Measurements from ENCODE around the gene EIF3K. TPM values are rescaled to one million over a fixed set of nuclear protein-coding genes. Genes with fewer than 3 reads are reported as not detected.

Gene EIF3K
- total RNA-seq, 1 experiment from 2014 or later, result 375 TPM

GRCh38 chr19:38583985-38584305 is 35.0 kb upstream of the EIF3K start:
- DNase-seq (ENCODE audit: unreplicated experiment), result no peak
- ChIA-PET CTCF (interaction anchor here (0.7 kb wide), 1 partner anchor 14 kb away, joined by 3 read pairs; no protein-coding TSS in a partner anchor), POLR2A (interaction anchor here (0.6 kb wide), 1 partner anchor 20 kb away, joined by 4 read pairs; no protein-coding TSS in a partner anchor)
- Mint-ChIP-seq H3K9me3 (ENCODE audit: unreplicated experiment) (no peaks in the 10 kb centered on the region), H3K36me3 (ENCODE audit: insufficient read depth, unreplicated experiment) (peaks cover 6% of the 10 kb centered on the region), H3K4me3 (ENCODE audit: unreplicated experiment) (no peak overlapping the region), H3K27me3 (ENCODE audit: insufficient read depth, unreplicated experiment) (no peaks in the 10 kb centered on the region), H3K4me1 (ENCODE audit: insufficient read depth, unreplicated experiment) (peaks cover 8% of the 10 kb centered on the region), H3K27ac (ENCODE audit: low read depth, unreplicated experiment) (no peak overlapping the region)
- BruUV-seq (replicated peaks), result no TSS peak
- TF ChIP-seq CTCF (IDR thresholded peaks at IDR 0.05; ENCODE audit: unreplicated experiment), result no peak
- intact Hi-C loops (cut with micrococcal nuclease), result no loop called here

GRCh38 chr19:38587562-38587961 is 31.4 kb upstream of the EIF3K start:
- ChIA-PET POLR2A (interaction anchor here (1.3 kb wide), 1 partner anchor 31 kb away, joined by 4 read pairs; no protein-coding TSS in a partner anchor), CTCF (no interaction called here)
- no peaks in the 10 kb centered on the region for H3K27me3 Mint-ChIP-seq (ENCODE audit: insufficient read depth, unreplicated experiment)

GRCh38 chr19:38588041-38588440 is 30.9 kb upstream of the EIF3K start:
- Mint-ChIP-seq H3K4me3 (ENCODE audit: unreplicated experiment) (no peak overlapping the region), H3K4me1 (ENCODE audit: insufficient read depth, unreplicated experiment) (no peaks in the 10 kb centered on the region), H3K36me3 (ENCODE audit: insufficient read depth, unreplicated experiment) (no peaks in the 10 kb centered on the region), H3K27me3 (ENCODE audit: insufficient read depth, unreplicated experiment) (no peaks in the 10 kb centered on the region), H3K9me3 (ENCODE audit: unreplicated experiment) (no peaks in the 10 kb centered on the region), H3K27ac (ENCODE audit: low read depth, unreplicated experiment) (no peak overlapping the region)
- BruUV-seq (replicated peaks), result no TSS peak
- intact Hi-C loops (cut with micrococcal nuclease), result no loop called here
- DNase-seq (ENCODE audit: unreplicated experiment), result no peak
- TF ChIP-seq CTCF (IDR thresholded peaks at IDR 0.05; ENCODE audit: unreplicated experiment), result no peak
- POLR2A ChIA-PET, result interaction anchor here (1.9 kb wide), 1 partner anchor 8 kb away, joined by 7 read pairs; no protein-coding TSS in a partner anchor
- CTCF ChIA-PET, result no interaction called here

More at GRCh38 chr19:38587562-38587961, 31.4 kb upstream of the EIF3K start:
- Mint-ChIP-seq H3K27ac (ENCODE audit: low read depth, unreplicated experiment) (no peak overlapping the region), H3K36me3 (ENCODE audit: insufficient read depth, unreplicated experiment) (peaks cover 4% of the 10 kb centered on the region), H3K4me3 (ENCODE audit: unreplicated experiment) (no peak overlapping the region), H3K9me3 (ENCODE audit: unreplicated experiment) (no peaks in the 10 kb centered on the region), H3K4me1 (ENCODE audit: insufficient read depth, unreplicated experiment) (no peaks in the 10 kb centered on the region)
- TF ChIP-seq CTCF (IDR thresholded peaks at IDR 0.05; ENCODE audit: unreplicated experiment), result no peak
- intact Hi-C loops (cut with micrococcal nuclease), result no loop called here
- no peak for DNase-seq (ENCODE audit: unreplicated experiment)
- no TSS peak for BruUV-seq (replicated peaks)

GRCh38 chr19:38592940-38593339 is 26.0 kb upstream of the EIF3K start:
- no peaks in the 10 kb centered on the region for H3K27me3 Mint-ChIP-seq (ENCODE audit: insufficient read depth, unreplicated experiment)
- no peak overlapping the region for H3K27ac Mint-ChIP-seq (ENCODE audit: low read depth, unreplicated experiment)
- ChIA-PET CTCF (interaction anchor here (2.2 kb wide), 1 partner anchor 42 kb away, joined by 6 read pairs; no protein-coding TSS in a partner anchor), POLR2A (no interaction called here)
- no peaks in the 10 kb centered on the region for H3K9me3 Mint-ChIP-seq (ENCODE audit: unreplicated experiment)
- DNase-seq (ENCODE audit: unreplicated experiment), result no peak
- no peak overlapping the region for H3K4me3 Mint-ChIP-seq (ENCODE audit: unreplicated experiment)
- H3K4me1 Mint-ChIP-seq (ENCODE audit: insufficient read depth, unreplicated experiment), result no peaks in the 10 kb centered on the region
- H3K36me3 Mint-ChIP-seq (ENCODE audit: insufficient read depth, unreplicated experiment), result no peaks in the 10 kb centered on the region
- TF ChIP-seq CTCF (IDR thresholded peaks at IDR 0.05; ENCODE audit: unreplicated experiment), result no peak
- no TSS peak for BruUV-seq (replicated peaks)
- intact Hi-C loops (cut with micrococcal nuclease), result no loop called here

All from MCF 10A (cell line).